COLO668 (cell line): ENCODE results near the gene NHS.

Experiments used
- DNase-seq: peaks from one replicate; lab custom pipeline; 2025; ENCODE audit not compliant: unreplicated experiment; lab: John Stamatoyannopoulos, UW

The NHS gene

DNA sequence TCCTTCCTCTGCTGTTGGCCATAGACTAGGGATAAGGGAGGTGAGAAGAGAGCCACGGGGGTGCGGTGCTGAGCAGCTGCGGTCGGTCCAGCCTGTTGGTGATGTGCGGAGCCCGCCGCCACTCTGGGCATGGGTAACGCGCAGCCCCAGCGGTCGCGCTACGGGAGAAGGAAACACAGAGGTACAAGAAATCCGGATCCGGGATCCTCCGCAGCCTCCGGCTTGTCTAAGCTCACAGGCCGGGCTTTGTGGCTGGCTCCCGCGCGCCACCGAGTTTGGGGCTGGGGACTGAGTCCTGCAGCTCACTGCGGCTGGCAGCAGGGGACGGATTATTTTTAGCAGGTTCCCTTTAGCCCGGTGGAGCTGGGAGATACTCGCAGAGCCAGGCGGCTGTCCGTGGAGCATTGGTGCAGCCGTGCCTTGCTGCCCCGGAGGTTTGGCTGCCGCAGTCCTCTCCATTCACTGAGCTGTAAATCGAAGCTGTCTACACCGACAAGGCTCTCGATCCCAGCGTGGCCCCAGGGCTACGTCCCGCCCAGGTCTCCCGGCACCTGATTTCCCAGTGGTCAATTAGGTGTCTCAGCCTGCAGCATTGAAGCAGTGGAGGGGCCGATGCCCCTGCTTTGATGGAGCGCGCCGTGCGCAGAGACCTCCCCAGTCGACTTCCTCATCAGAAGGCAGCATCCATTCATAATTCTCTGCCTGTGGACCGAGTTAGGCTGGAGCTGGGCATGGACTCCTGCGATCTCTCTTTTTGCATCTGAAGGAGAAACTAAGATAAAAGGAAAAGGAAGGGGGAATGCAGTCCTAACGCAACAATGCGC, 280.4 kb downstream of the NHS start:
- DNase-seq, result peak; percentile 63

DNA sequence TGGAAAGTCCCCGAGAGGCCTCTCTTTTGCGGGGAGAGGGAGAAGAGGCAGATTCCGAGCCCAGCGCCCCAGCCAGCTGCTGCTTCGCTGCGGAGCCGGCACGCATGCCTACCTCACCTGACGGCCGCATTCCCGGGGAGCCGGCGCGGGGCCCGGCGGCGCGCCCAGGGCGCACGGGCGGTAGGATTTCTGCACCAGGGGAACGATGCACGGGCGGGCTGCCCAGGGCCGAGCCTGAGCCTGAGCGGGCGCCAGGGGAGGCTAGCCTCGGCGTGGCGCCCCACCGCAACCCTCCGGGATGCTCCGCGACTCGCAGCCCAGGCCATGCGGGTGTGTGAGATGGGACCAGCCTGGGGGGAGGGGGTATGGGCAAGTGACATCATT, 281.0 kb downstream of the NHS start:
- DNase-seq, result peak; percentile 55

DNA sequence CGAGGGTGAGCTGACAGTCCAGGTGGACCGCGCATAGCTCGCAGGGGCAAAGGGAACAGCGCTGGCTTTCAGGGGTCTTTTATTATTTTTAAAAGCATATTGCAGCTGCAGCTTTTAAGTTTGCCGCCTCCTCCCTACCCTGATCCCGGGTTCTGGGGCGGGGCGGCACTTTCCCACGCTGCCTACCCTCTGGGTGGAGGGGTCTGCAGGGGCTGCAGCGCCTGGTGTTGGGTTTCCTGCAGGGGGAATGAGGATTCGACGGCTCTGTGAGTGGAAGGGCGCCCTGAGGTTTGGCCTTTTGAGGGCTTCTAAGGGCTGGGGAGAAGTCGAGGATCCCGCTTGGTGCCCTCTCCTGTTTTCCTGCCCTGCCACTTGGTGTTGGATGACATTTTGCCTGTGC, 281.6 kb downstream of the NHS start:
- DNase-seq, result no peak

DNA sequence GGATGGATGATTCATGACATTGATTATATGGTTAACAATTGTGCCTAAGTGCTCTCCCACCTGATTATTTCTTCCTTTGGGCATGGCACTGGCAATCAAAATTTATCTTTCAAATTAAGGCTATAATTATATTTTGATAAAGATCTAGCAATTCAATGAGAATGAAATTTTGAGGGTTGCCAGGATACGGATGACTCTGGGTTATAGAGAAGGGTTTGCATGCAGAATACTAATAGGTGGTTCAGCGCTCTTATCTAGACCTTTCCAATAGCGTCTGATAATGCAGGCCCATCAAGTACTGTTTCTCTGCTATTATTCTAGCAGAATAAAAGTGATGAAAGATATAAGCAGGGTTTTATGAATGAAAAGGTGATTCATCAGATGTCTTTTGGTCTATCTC, 287.4 kb downstream of the NHS start:
- DNase-seq, result no peak

DNA sequence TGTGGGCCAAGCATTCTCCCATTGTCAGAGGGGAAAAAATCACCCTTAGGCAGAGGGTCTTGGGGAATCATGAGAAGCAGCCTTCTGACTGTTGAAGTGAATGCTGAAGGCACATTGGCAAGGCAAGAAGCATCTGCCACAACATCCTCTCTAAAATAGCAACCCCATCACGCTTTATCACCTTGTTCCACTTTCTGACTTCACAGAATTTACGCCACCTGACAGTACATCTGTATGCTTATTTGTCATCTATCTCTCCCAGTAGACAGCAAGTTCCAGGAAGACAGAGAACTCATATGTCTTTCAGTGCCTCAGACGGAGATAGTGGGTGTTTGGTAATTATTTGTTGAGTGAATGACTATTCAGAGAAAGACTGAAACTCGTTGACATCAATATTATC, 293.9 kb downstream of the NHS start:
- DNase-seq, result no peak

DNA sequence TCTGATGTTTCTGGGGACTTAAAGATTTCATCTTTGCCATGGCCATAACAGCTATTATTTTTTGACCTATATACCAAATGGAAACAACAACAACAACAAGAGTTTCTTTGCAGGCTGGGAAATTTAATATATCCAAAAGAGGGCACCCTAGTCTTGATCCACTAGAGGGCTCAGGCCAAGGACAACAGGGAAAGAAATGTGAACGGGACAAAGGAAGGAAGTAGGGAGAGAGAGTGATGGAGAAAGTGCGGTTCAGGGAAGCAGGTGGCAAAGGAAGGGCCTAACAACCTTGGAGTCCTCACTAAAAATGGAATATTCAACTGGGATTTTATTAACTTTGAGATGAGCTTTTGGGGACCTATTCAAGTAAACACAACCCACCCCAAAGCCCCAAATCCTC, 294.5 kb downstream of the NHS start:
- DNase-seq, result no peak

DNA sequence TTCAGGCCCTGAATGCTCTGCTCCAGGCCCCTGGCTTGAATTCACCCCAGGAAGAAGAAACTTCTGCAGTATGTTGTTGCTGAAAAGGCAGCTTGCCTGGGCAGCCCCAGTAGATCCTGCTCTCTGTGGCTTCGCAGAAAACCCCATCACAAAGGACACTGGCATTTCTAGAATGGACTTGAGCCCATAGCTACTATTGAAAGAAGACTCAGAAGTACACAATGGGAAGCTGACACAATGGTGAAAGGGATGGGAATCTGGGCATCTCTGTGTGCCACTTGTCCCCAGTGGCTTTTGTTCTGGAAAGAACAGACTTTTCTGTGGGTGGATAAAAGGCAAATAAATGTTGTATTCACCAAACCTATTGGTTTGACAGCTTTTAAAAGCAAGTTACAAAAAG, 294.9 kb downstream of the NHS start:
- DNase-seq, result no peak

DNA sequence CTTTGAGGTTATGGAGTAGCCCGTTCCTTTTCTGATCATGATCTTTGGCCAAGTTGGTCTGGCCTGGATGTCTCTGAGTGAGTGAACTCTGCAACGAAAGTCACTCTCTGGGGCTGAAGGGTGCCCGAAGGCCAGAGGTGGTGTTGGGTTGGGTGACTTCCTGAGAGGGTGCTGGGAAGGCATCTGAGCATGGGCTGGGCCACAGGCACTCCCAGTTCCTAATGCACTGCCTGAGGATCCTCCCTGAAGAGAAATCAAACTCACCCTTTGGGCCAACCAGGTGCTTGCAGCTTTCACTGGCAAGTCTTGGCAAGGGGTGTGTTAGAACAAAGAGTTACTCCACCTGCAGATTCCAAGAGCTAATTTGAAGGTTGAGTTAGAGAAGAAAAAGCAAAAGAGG, 295.9 kb downstream of the NHS start:
- DNase-seq, result no peak

DNA sequence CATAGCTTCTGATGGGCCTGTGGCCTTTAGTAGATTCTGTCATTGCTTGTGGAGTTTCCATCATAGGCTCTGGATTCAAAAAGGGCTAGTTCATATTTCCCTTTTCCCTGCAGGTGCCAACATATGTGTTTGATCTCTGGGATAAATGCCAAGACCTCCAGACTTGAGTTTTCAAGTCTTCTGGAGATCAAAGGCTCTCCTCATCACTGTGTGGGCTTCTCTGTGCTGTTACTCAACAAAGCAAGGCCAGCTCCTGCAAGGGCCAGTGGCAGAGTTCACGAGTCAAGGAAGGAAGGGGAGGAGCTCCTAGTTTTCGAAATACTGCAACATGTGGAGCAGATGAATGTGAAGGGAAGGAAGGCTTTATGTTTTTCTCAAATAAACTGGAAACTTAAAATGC, 299.6 kb downstream of the NHS start:
- DNase-seq, result no peak

DNA sequence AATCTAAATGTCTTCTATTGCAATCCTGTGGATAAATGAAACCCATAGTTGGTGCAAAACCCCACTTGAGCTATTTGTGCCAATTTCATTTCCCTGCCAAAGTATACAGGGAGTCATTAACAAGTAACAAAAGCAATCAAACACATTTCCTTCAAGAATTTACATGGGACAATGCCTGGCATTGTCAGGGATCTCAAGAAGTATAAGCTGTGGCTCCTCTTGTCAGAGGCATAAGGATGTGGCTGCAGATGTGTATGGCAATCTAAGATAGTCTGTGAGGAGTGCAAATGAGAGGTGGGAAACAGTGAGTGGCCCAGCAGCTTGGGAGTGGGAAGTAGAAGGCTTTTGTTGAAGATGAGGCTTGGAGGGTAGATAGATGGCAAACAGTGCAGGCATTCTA, 304.3 kb downstream of the NHS start:
- DNase-seq, result no peak

DNA sequence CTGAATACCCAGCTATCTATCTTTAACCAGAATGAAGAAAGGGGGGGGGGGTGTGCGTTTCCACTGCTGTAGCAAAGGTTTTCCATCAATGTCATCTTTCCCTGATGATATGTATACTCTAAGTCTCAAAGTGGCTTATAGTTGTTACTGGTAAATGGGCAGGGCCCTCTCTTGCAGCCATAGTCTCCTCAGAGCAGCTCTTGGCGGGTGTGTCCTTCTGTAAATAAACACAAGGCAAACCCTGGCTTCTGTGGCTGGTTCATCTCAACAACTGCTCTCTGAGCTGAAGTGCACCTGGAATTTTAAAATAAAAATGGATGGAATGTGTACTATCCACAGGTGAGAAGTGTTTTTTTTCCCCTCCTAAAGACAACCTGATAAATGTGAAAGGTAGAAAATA, 304.8 kb downstream of the NHS start:
- DNase-seq, result peak; percentile 3

DNA sequence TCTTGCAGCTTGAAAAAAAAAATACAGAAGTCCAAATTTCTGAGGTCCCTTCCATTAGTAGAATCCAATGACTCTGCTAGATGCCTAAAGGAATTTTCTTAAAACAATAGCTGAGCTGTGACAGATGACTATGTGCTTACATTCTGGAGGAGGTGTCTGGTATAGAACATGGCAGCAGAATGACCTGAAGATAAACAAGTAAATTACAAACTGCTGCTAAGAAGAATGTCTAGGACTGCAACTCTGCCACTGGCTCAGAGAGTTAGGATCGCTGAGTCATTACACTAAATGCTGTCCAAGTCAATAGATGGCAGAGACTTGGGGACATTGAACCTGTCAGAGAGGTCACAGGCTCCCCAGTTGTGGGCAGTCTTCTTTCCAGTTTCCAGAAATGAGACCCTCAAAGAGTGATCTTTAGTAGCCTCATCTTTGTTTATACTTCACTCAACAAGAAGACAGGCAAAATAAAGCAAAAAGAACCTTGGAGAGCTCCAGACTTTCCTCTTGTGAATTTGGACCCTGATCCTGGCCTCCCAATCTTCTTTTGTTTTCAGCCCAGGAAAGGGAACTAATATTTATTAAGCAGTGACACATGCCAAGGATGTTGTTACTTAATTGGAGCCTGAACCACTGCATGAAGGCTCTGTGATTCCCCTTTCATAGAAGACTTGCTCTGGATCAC, 305.9 kb downstream of the NHS start:
- no peak for DNase-seq

DNA sequence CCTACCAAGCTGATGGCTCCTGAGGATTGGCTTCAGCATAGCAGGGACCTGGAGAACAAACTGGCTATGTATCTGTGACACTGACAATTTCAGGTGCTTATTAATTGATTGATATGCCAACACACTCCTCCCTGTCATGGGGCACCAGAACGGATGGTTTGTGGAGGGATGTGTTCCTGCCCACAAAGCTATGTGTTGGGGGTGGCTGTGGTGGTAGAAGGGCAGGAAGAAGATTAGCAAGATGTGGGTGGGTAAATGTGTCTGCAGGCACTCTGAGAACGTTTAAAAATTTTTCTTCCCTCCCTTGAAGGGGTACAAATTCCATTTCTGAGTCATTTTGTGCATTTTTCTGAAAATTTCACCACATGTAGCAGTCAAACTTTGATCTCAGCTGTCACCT, 307.3 kb downstream of the NHS start:
- DNase-seq, result no peak

DNA sequence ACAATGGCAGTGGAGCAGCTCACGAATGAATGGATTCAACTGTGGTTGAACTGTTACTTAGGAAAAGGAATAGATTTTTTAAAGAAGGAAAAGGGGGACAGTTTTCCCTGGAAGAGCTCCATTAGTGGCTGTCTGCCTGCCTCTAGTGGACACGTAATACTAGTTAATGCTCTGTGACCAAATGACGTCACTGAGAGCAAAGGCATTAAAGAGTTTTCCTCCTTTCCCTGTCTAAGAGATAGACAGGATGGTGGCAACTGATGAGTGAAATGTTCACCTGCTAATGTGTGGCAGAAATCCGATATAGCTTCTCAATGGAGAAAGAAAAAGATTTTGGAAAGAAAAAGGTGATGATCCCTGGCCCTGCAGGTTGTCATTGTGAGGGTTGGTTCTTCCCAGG, 310.0 kb downstream of the NHS start:
- no peak for DNase-seq

DNA sequence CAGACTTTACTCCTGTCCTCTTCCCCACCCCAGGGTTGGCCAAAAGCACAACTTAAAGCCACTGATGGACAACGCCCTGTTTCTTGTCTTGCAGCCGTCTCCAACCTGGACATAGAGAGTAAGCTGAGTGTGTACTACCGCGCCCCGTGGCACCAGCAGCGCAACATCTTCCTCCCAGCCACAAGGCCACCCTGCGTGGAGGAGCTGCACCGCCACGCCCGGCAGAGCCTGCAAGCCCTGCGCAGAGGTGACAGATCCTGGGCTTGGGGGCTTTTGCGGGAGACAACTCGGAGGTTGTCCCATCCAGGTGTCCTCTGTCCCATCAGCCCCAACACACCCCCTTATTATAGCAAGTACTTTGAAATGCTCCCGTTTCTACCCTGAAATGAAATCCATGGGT, 312.6 kb downstream of the NHS start:
- no peak for DNase-seq

DNA sequence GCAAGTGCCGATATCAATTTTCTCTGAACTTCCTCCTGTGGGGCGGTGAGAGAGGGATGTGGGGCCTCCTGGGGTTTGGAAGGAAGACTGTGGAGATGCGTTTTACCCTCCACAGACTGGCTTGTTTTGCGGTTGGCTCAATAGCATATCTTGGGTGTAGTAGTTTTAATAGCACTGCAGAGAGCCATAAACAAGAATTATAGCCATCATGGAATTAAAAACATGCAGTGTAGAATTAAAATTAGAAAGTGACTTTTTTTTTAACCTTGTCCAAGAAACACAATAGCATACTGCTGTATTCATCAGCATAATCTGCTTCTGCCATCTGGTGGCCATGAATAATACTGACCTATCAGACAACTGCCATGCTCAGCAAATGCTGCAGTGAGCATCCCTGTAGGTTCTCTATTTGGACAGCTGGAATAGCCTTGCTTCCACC, 315.0 kb downstream of the NHS start:
- peak; percentile 71 for DNase-seq

DNA sequence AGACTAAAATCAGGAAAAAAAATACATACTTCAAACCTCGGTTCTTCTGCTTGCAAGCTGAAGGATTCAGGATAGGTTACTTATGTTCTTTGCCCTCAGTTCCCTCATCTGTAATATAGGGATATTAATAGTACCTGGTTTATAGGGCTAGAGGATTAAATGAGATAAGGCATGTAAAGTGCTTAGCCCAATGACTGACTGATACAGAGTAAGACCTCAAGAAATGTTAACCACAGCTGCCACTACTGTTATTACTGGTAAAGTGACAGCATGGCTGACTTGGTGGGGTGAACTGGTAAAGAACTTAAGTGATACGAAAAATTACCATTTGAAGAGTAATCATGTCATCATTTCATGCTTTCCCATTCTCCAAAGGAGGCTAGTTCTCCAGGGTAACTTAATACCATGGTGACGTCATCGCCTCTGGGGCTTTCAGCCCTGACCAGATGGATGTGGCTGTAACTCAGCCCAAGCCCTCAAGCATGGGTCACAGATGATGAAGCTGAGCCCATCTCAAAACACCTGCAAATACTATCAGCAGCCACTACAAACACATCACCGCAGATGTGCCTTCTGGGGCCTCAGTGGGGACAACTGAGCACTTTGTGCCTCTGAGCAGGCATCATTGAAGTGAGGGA, 317.8 kb downstream of the NHS start:
- DNase-seq, result peak; percentile 81

DNA sequence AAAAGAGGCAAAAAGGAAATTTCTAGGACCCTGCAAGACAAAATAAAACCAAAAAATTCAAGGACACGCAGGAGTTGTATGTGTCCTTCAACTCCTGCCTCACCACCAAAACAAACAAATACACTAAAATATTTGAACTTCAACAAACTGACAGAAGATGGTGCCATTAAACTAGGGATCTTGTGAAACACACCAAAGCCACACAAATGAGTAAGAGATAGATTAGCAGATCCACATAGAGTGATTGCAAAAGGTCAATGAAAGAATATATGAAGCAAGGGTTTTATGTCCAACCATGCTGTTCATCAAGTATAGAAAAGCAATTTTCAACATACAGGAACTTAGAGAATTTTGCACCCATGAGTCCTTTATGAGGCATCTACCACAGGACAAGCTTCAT, 322.2 kb downstream of the NHS start:
- DNase-seq, result no peak

DNA sequence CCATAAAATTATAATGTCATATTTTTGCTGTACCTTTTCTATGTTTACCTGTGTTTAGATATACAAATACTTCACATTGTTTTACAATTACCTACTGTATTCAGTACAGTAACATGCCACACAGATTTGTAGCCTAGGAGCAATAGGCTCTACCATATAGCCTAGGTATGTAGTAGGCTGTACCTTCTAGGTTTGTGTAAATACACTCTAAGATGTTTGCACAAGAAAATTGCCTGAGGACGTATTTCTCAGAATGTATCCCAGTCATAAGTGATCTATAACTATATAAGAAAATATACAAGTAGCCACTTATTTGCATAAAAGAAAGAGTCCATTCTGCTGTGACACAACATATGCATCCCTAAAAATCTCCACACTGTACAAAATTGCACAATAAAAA, 326.0 kb downstream of the NHS start:
- DNase-seq, result no peak

DNA sequence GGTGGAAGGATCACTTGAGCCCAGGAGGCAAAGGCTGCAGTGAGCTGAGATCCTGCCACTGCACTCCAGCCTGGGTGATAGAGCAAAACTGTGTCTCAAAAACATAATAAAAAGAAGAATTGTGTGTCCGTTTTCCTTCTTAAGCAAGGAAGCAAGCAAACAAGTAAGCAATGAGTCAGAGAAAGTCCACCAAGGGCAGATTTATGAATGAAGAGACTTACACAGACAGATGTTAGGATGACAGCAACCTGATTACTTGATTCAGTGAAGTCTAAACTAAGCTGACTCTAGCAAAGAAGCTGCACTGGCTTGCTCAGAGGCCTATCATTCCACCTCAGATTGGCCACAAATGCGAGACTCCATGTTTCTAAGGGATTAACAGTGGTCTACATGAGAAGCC, 328.2 kb downstream of the NHS start:
- no peak for DNase-seq

DNA sequence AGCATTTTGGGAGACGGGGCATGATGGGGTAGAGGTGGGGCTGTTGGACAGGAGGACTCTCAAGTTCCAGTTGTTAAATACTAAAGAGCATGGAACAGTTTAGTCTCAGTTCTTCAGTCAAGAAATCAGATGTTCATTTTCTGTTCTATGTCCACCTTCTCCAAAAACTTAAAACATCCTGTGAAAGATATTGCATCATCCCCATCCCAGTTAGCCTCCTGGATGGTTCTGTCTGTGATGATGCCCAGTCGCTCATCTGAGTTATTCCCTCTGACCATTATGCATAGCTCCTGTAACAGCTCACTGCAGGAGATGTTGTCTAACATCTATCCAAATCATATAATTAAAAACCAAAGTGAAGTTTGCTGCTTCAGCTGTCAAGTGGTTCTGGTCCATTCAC, 330.2 kb downstream of the NHS start:
- DNase-seq, result no peak

DNA sequence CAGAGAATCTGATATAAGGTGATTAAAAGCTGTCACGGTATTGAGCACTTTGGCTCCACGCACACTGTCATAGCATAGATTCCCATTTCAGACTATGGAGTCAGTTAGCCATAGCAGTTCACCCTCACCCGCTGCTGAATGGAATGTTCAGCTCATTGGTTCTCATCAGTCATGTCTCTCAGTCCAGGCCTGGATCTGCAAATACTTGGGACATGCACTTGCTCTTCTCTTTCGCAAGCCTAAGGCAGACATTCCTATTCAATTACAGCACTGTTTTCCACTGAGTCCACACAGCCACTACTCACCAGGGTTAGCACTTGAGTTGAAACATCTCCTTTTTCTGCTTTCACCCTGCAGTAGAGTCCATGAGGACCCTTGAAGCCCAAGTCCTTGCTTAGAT, 331.7 kb downstream of the NHS start:
- DNase-seq, result no peak
